ENCODE results near the gene ATF4.

ATF4 gene

DNA sequence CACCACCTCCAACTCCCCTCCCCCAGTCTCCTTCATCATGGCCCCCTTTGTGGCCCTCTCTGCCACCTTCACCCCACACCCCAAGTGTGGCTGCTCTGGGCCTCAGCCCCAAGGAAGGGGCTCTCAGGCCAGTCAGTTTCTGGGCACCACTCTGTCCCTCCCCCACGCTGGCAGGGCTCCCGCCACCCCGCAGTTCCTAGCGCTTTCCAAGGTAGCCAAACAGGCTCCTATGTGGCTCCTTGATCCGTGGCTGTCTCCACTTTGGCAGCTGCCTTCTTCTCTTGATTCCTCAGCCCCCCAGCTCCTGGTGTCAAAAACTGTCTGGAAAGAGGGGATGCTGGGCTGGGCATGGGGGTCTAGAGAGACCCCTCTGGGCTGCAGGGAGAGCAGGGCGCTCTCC, 39.8 kb downstream of the ATF4 start:
- DNase-seq, result no peak

DNA sequence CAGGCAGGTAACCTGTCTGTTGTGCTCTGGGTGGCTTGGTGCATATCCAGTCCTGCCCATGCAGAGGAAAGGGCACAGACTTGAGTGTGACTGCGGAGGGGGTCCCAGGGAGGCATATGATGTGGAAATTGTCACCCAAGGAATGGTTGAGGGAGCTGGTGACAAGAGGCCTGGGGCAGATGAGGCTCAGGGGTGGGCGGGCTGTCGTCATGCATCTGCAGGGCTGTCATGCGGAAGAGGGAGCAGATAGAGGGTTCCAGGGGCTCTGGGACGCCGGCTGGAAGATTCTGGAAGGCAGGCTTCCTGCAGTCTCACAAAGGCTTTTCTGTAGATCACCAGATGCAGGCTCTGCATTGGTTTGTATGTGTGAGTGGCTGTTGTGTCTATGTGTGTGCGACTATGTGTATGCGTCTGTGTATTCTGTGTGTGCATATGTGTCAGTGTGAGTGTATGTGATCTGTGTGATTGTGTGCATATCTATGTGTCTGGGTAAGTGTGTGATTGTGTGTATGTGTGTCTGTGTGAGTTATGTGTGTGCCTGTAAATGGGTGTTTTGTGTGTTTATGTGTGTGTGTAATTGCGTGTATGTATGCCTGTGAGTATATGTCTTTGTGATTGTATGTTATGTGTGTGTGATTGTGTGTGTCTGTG, 42.6 kb downstream of the ATF4 start:
- no peak for DNase-seq

DNA sequence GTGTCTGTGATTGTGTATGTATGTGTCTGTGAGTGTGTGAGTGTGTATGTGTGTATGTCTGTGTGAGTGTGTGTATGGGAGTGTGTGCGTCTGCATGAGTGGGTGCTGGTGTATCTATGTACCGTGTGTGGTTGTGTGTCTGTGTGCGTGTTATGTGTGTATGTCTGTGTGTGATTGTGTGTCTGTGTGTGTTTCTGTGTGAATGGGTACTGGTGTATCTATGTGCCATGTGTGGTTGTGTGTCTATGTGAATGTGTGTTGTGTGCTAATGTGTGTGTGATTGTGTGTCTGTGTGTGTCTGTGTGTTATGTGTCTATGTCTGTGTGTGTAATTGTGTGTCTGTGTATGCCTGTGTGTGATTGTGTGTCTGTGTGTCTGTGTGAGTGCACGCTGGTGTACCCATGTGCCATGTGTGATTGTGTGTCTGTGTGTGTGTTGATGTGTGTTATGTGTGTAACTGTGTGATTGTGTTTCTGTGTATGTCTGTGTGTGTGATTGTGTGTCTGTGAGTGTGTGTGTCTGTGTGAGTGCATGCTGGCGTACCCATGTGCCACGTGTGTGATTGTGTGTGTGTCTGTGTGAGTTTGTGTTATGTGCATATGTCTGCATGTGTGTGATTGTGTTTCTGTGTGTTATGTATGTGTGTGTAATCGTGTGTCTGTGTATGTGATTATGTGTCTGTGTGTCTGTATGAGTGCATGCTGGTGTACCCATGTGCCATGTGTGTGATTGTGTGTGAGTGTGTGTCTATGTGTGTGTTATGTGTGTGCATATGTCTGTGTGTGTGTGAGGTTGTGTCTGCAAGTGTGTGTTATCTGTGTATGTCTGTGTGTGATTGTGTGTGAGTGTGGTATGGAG, 43.4 kb downstream of the ATF4 start:
- no peak for DNase-seq

DNA sequence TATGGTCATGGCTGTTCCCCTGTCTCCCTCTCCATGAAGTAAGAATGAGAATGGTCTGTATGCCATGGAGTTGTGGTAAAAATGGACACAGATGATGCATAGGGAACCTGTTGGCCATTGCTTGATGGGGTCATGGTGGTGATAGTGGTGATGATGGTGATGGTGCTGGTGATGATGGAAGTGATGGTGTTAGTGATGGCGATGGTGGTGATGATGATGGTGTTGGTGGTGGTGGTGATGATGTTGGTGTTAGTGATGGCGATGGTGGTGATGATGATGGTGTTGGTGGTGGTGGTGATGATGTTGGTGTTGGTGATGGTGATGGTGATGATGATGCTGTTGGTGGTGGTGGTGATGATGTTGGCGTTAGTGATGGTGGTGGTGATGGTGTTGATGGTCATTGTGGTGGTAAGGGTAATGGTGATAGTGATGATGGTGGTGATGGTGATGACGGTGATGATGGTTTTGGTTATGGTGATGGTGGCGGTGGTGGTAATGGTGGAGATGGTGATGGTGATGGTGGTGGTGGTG, 45.1 kb downstream of the ATF4 start:
- no peak for DNase-seq

DNA sequence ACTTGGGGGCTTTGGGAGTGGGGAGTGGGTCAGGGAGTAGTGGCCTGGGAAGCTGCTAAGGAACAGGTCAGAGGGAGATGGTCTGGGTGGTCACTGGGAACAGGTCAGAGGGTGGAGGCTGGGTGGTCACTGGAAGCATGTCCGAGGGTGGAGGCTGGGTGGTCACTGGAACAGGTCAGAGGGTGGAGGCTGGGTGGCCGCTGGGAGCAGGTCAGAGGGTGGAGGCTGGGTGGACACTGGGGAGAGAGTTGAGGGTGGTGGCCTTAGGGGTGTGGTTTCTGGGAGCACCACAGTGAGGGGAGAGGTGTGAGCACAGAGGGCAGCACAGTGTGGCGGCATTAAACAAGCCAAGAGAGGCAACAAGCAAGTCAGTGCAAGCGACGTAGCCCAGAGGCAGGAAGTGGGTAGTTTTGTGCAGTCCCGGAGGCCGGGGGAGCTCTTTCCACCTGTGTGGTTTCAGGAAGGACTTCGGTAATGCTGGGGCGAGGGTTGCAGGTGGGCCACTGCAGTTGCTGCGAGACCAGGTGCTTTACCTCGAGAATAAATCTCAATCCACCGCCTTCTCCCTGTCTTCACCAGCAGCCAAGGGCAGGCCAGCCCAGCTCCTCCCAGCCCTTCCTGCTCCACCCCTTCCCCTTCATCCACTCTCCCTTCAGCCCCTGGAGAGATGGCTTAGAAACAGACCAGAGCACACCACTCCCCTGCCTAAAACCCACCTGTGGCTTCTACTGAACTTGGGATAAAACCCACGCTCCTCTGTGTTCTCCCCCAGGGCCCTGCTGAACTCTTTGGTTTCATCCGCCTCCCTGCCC, 47.0 kb downstream of the ATF4 start:
- no peak for DNase-seq

DNA sequence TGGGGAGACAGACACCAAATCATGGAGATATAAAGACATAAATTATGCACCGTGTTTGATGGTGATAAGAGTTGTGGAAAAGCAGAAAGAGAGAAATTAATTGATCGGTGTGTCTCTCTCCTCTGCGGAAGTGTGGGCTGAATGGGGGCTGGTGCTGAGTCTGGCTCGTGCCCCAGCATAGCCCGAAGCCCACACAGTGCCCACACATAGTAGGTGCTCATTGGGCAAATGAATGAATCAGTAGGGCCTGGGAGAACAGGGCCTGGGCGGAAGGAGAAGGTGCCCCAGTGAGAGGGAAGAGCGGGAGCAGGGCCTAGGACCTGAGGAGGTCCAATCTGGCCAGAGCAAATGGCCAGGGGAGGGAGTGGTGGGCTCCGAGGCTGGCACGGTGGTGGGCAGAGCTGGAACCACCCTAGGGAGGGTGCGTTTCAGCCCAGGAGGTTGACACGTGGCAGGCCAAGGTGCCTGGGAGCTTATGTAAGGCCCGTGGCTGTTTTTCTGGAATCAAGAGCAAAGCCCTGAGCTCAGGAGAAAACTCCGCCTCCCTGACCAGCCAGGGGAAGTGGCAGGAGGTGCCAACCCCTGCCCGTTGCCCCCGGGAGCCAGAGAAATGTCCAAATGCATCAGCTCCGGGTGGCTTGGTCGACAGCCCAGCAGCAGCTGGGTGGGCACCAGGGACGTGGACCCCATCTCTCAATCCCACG, 48.1 kb downstream of the ATF4 start:
- no peak for DNase-seq

DNA sequence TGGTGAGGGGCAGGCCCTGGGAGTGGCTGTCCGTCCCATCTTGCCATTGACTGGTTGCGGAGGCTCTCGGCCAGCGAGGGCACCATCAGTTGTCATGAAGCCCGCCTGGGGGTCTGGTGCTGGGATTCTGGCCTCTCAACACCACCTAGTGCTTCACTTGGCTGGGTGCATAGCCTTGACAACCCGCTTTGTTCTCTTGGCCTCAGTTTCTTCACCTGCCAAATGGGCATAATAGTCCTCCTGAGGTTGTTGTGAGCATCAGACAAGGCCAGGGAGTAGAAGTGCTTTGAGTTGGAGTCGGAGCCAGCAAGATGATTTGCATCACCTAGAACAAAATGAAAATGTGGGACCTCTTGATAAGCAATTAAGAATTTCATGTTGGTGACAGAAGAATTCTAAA, 48.7 kb downstream of the ATF4 start:
- DNase-seq, result no peak

DNA sequence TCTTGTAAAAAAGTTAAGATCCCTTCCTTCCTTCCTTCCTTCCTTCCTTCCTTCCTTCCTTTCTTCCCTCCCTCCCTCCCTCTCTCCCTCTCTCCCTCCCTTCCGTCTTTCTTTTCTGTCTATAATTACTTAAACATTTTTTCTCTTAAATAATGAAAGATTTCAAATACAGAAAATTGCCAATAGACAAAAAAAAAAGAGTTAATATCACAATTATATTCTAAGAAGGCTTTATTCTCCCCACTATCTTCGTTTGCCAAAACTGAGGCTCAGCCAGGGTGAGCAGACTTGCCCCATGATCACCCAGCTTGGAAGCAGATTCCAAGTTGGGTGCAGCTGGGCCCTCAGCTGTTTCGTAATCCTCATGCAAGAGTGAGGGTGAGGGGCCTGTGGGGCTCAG, 49.9 kb downstream of the ATF4 start:
- no peak for DNase-seq

DNA sequence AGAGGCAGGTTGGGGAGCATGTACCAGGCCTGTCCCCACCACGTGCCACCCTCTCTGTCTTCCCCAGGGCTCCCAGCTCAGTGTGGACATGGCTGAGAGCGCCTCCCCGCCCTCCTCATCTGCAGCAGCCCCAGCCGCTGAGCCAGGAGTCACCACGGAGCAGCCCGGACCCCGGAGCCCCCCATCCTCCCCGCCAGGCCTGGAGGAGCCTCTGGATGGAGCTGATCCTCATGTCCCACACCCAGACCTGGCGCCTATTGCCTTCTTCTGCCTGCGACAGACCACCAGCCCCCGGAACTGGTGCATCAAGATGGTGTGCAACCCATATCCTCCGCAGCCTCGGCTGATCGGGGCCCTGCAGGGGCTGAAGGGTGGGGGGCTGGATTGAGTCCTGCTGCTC, 50.3 kb downstream of the ATF4 start, which contains the start of gene CACNA1I:
Gene CACNA1I (plus strand): TSS at position 89 of the 400 bp plus-strand sequence. CDS start 0 bp downstream, at position 89.
- no peak for DNase-seq

DNA sequence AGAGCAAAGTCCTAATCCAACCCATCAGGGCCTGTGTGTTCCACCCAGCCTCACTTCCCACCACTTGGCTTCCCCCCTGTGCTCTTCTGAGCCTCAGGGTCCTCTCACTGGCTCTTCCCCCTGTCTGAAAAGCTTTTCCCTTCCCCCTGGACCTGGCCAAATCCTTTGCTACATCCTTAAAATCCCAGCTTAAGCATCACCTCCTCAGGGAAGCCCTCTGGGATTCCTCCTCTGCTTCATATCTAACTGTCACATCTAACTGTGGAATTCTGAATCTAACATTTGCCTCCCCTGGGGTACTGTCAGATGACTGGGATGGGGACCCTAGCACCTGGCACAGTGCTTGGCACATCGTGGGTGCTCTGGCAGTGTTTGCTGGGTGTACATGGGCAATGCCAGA, 51.2 kb downstream of the ATF4 start:
- DNase-seq, result no peak

Data from NCI-H446 treated with DMSO at 0.1 percent for 48 hours (cell line).